ENCODE results near the gene WDR7. TPM values are rescaled to one million over a fixed set of nuclear protein-coding genes. Genes with fewer than 3 reads are reported as not detected.
A peak's percentile ranks its signal among the peaks of the same experiment; 100 is the strongest.

The WDR7 gene
- 10 to 100 TPM; 23.2 to 29.1 TPM for total RNA-seq
- long read RNA-seq, partial matches to known transcripts: 8 of 9 reads
- long read RNA-seq, other reads (novel, unspliced or antisense): 1 of 9 reads

DNA sequence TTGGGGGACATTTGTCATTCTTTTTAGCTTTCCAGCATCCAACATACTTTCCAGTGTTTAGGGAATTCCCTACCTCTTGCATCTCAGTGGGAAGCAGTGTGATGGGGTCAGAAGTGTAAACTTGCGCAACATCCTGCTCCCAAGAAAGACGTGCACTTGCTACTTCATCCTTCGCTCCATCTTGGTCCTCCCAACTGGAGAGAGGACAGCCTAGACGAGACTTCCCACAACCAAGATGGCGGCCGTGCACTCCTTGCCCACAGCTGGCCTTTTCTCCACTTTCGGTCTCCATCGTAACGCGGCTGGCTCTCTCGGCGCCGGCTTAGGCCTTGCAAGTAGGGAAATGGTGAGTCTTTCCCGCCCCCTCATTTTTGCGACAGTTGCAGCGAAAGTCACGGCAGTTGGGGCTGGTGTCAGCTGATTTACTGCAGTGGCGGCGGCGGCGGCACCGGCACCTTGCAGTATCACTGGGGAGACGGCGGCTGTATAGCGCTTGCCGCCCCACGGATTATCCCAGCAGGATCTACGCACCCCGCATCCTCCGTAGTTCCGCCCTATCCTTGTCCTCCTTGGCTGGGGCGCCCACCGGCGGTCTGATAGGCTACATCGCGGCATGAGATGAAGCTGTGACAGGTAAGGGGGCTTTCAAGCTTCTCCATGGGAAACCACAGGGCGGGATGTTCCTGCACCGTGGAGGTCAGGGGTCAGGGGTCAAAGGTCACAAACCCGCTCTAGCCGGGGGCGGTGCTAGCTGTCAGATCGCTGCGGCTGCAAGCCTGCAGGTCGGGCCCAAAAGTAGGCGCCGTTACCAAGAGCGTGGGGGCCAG, at the start of gene WDR7:
Gene WDR7 (plus strand): TSS at position 416 of the 827 bp plus-strand sequence. CDS start 21,157 bp downstream, outside the sequence.
- DNase-seq (peak; percentile 98), ATAC-seq (peak; percentile 99 to 100)
- intact Hi-C loops (cut with DNase I): no loop called here

DNA sequence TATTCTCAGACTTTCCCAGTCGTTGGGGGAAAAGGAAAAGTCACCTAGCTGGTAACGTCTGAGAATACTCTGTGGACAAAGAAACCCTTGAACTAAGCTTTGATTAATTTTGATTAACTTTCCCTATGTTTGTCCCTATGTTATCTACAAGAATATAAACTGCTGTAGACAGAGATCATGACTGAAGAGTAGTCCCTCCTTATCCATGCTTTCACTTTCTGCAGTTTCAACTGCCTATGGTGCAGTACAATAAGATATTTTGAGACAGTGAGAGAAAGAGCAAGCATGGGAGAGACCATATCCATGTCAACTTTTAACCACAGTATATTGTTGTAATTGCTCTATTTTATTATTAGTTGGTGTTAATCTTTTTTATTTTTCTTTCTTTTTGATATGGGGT, 44.5 kb upstream of the WDR7 start:
- ATAC-seq (no peak), DNase-seq (no peak)
- intact Hi-C loops (cut with DNase I): no loop called here

DNA sequence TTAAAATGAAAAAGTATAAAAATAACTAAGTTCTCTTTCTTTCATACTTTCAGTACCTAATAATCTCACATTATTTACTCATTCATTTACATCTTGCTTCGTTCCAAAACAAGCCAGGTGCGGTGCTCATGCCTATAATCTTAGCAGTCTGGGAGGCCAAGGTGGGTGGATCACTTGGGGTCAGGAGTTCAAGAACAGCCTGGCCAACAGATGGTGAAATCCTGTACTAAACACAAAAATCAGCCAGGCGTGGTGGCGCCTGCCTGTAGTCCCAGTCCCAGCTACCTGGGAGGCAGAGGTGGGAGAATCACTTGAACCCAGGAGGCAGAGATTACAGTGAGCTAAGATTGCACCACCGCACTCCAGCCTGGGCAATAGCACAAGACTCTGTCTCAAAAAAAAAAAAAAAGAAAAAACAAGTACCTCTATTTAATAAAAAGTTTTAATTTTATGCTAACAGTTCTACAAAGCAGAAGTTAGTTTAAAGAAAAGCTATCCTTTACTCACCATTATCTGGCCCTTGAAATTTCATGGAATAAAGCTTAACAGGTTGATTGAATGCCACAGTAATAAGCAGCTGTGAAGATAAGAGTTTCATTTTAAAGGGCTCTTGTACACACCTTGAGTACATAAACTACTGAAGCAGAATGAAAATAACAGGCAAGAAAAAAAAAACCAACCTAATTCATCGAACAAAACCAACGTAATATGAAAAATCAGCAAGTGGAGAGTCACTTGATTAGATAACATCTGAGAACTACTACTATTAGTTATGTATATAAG, 35.2 kb upstream of the WDR7 start:
- ATAC-seq (no peak), DNase-seq (no peak)
- intact Hi-C loops (cut with DNase I): no loop called here

GRCh38 chr18:56627991-56628390, 23.2 kb upstream of the WDR7 start:
- intact Hi-C loops (cut with DNase I): no loop called here
- no peak for DNase-seq
- ATAC-seq: no peak

GRCh38 chr18:56632070-56633022, 18.8 kb upstream of the WDR7 start:
- DNase-seq: no peak
- intact Hi-C loops (cut with DNase I): no loop called here
- ATAC-seq: no peak

- no peak for ATAC-seq
- intact Hi-C loops (cut with DNase I): no loop called here
- DNase-seq: no peak
Observed at GRCh38 chr18:56635007-56635406, 16.2 kb upstream of the WDR7 start.

DNA sequence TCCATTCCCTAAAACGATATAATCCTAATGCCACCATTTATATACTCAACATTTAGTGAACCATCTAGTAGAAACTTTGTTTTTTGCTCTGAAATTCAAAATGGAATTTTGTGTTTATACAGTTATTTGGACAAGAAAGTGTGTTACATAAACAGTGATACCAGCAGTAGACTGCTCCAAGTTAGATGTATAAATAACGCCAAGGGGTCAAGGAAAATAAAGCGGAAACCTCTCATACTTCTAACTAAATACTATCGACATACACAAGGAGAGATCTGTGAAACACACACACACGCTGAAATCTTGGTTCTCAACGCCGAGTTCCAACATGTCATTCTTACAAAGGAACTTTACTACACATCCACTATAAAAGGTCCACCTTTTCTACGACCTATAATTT, 14.0 kb upstream of the WDR7 start:
- intact Hi-C loops (cut with DNase I): no loop called here
- ATAC-seq (no peak), DNase-seq (no peak)

GRCh38 chr18:56637711-56638231, 13.4 kb upstream of the WDR7 start:
- DNase-seq: peak; percentile 24
- peak; percentile 5 to 13 for ATAC-seq
- intact Hi-C loops (cut with DNase I): no loop called here

GRCh38 chr18:56638232-56639103, 12.7 kb upstream of the WDR7 start, which contains the start of gene TXNL1:
Gene TXNL1 (minus strand): TSS chr18:56638592. CDS start chr18:56638440, 152 bp downstream.
- intact Hi-C loops (cut with DNase I): no loop called here
- ATAC-seq: peak; percentile 99 to 100
- peak; percentile 100 for DNase-seq

DNA sequence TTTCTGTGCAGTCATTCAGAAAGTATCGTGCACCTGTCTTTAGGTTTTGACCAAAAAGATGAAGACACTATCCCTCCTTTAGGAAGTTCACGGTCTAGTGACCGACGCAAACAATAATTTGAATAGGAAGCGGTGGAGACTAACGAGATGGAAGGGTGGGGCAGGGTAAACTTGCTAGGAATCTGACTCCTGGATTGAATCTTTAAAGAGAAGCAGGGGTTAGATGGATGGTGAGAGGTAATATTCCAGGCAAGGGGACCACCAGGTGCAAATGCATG, 12.1 kb upstream of the WDR7 start:
- DNase-seq (no peak), ATAC-seq (peak in 1 of 2 donors; percentile 1)
- intact Hi-C loops (cut with DNase I): no loop called here

GRCh38 chr18:56639571-56639970, 11.6 kb upstream of the WDR7 start:
- no peak for DNase-seq
- no peak for ATAC-seq
- intact Hi-C loops (cut with DNase I): no loop called here

DNA sequence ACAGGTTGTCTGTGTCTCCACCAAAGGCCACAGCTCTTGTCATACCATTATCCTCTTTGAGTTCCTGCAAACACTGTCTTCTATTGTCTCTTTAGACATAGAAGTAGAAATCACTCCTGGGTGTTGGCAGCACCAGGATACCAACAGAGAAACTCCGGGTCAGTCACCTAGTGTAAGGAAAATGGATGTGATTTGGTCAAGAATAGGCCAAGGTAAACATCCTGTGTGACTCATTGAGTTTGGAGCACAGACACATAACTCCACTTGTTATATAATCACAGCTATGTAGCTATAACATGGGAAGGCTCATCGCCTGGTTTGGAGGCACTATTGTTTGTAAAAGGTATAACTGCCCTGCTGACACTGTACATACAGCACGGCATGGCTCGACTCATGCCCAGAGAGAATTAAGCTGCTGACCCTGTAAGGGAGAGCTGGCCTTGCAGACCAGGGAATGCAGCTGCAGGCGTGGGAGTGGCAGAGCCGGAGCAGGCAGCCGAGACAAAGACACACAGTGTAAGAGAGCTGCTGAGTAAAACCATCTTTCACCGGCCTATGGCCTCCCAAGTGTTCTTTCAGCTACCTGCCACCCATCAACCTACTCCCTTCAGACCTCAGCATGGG, 9.3 kb upstream of the WDR7 start:
- DNase-seq (no peak), ATAC-seq (no peak)
- intact Hi-C loops (cut with DNase I): no loop called here

GRCh38 chr18:56643381-56643780, 7.8 kb upstream of the WDR7 start:
- intact Hi-C loops (cut with DNase I): no loop called here
- DNase-seq (no peak), ATAC-seq (no peak)

DNA sequence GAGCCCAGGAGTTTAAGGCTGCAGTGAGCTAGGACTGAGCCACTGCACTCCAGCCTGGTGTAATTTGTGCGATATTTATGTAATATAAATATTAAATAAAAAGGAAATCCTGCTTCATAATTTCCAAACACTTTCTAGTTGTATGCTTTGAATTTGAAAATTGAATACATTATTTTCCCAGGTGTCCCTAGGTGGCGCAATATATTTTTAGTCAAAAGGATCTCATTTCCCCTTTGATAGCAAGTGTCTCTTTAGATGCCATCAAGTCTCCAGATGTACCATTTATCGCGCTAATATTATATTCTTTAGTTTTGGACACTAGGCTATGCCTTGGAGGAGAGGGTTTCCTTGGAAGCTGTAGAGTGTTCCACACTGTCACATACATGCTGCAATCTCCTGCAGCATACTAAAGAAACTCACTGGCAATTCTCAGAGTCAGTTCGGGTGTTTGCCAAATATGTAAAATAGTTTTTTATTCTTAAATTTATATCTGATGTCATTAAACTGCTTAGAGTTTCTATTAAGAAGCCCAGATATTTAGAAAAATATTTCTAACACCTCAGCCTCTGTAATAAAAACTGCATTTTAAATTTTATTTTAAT, 5.6 kb upstream of the WDR7 start:
- ATAC-seq: no peak
- no peak for DNase-seq
- intact Hi-C loops (cut with DNase I): no loop called here

- DNase-seq: no peak
- intact Hi-C loops (cut with DNase I): no loop called here
- no peak for ATAC-seq
Observed at GRCh38 chr18:56647071-56647470, 4.1 kb upstream of the WDR7 start.

GRCh38 chr18:56647951-56648893, 2.9 kb upstream of the WDR7 start:
- intact Hi-C loops (cut with DNase I): no loop called here
- ATAC-seq: no peak

More at GRCh38 chr18:56647951-56648893, 2.9 kb upstream of the WDR7 start:
- no peak for DNase-seq

Data from left cardiac atrium (tissue), 4 donors.